Ectodermal cell (in vitro differentiated cells): ENCODE measurements around the gene FAM149B1.

Experiments
- H3K27ac ChIP-seq: 2 replicates; pipeline ENCODE4 v1.7.0; 2013; ENCODE audit warnings: mild to moderate bottlenecking, low read depth, low read length; ENCODE audit not compliant: insufficient read depth, poor library complexity, severe bottlenecking
- H3K27me3 ChIP-seq: 2 replicates; pipeline ENCODE4 v1.7.0; 2013; ENCODE audit warnings: mild to moderate bottlenecking, low read length; ENCODE audit not compliant: insufficient read depth, control insufficient read depth, poor library complexity, severe bottlenecking
- H3K36me3 ChIP-seq: one replicate; pipeline ENCODE4 v1.7.0; 2013; ENCODE audit warnings: low read length; ENCODE audit not compliant: control insufficient read depth, insufficient read depth
- H3K4me1 ChIP-seq: one replicate; pipeline ENCODE4 v1.7.0; 2013; ENCODE audit warnings: low read length; ENCODE audit not compliant: control insufficient read depth, insufficient read depth
- H3K4me3 ChIP-seq: 2 replicates; pipeline ENCODE4 v1.7.0; 2013; ENCODE audit warnings: low read depth, low read length, control low read depth; ENCODE audit not compliant: insufficient read depth
- H3K9me3 ChIP-seq: 2 replicates; pipeline ENCODE4 v1.7.0; 2013; ENCODE audit warnings: mild to moderate bottlenecking, low read length, moderate library complexity; ENCODE audit not compliant: control insufficient read depth
- WGBS, 2 experiments: methylation state at CpG; one replicate each; pipeline ENCODE4 v1.1.7; 2013; ENCODE audit warnings: missing lambda C conversion rate in 2 of 2; 5-methylcytosine and 5-hydroxymethylcytosine counted together

The FAM149B1 gene

GRCh38 chr10:73169320-73169719 lies 1.4 kb downstream of the FAM149B1 start:
- no peaks in the 10 kb centered on the region for H3K27me3 ChIP-seq
- H3K9me3 ChIP-seq, result no peaks in the 10 kb centered on the region
- no peaks in the 10 kb centered on the region for H3K36me3 ChIP-seq
- H3K27ac ChIP-seq, result no peak overlapping the region
- 90 to 93% methylated on average over 1 of the region's 3 CpGs for WGBS, 2 experiments
- no peak overlapping the region for H3K4me3 ChIP-seq
- H3K4me1 ChIP-seq, result no peaks in the 10 kb centered on the region

- peaks cover 8% of the 10 kb centered on the region for H3K36me3 ChIP-seq
- H3K27ac ChIP-seq, result no peak overlapping the region
- H3K4me1 ChIP-seq, result no peaks in the 10 kb centered on the region
- H3K4me3 ChIP-seq, result no peak overlapping the region
- H3K27me3 ChIP-seq, result no peaks in the 10 kb centered on the region
- no peaks in the 10 kb centered on the region for H3K9me3 ChIP-seq
These were observed 4.9 kb downstream of the FAM149B1 start for GRCh38 chr10:73172867-73173266.

GRCh38 chr10:73174148-73174925 lies 6.4 kb downstream of the FAM149B1 start:
- peaks cover 10% of the 10 kb centered on the region for H3K36me3 ChIP-seq

GRCh38 chr10:73182568-73182967 lies 14.6 kb downstream of the FAM149B1 start:
- no peaks in the 10 kb centered on the region for H3K4me1 ChIP-seq
- H3K9me3 ChIP-seq, result no peaks in the 10 kb centered on the region
- peaks cover 5% of the 10 kb centered on the region for H3K36me3 ChIP-seq
- 92 to 100% methylated on average over 2 of the region's 2 CpGs for WGBS, 2 experiments
- no peaks in the 10 kb centered on the region for H3K27me3 ChIP-seq
- H3K27ac ChIP-seq, result no peak overlapping the region
- no peak overlapping the region for H3K4me3 ChIP-seq

More at GRCh38 chr10:73174148-73174925, 6.4 kb downstream of the FAM149B1 start:
- H3K4me1 ChIP-seq, result no peaks in the 10 kb centered on the region
- H3K27me3 ChIP-seq, result no peaks in the 10 kb centered on the region
- H3K9me3 ChIP-seq, result no peaks in the 10 kb centered on the region
- 86% methylated on average over 1 of the region's 1 CpG; no CpG with 5 or more reads in 1 of the 2 experiments for WGBS, 2 experiments
- no peak overlapping the region for H3K27ac ChIP-seq
- no peak overlapping the region for H3K4me3 ChIP-seq

- H3K27ac ChIP-seq, result no peak overlapping the region
These were observed 15.9 kb downstream of the FAM149B1 start for GRCh38 chr10:73183667-73184281.

GRCh38 chr10:73186266-73186665 lies 18.3 kb downstream of the FAM149B1 start:
- Histone ChIP-seq H3K4me1 (no peaks in the 10 kb centered on the region), H3K36me3 (no peaks in the 10 kb centered on the region), H3K9me3 (no peaks in the 10 kb centered on the region), H3K27me3 (no peaks in the 10 kb centered on the region), H3K27ac (no peak overlapping the region), H3K4me3 (no peak overlapping the region)
- 95 to 100% methylated on average over 1 of the region's 1 CpG for WGBS, 2 experiments

More at GRCh38 chr10:73183667-73184281, 15.9 kb downstream of the FAM149B1 start:
- no peaks in the 10 kb centered on the region for H3K36me3 ChIP-seq
- H3K9me3 ChIP-seq, result no peaks in the 10 kb centered on the region
- H3K4me3 ChIP-seq, result no peak overlapping the region
- H3K27me3 ChIP-seq, result no peaks in the 10 kb centered on the region
- H3K4me1 ChIP-seq, result no peaks in the 10 kb centered on the region
- 90 to 93% methylated on average over 3 of the region's 3 CpGs for WGBS, 2 experiments

GRCh38 chr10:73190188-73190587 lies 22.3 kb downstream of the FAM149B1 start:
- 93 to 99% methylated on average over 3 to 4 of the region's 5 CpGs for WGBS, 2 experiments
- no peaks in the 10 kb centered on the region for H3K27me3 ChIP-seq
- H3K27ac ChIP-seq, result no peak overlapping the region
- no peaks in the 10 kb centered on the region for H3K36me3 ChIP-seq
- no peaks in the 10 kb centered on the region for H3K9me3 ChIP-seq
- H3K4me1 ChIP-seq, result no peaks in the 10 kb centered on the region
- no peak overlapping the region for H3K4me3 ChIP-seq

GRCh38 chr10:73205081-73205480 lies 37.2 kb downstream of the FAM149B1 start:
- H3K27ac ChIP-seq, result no peak overlapping the region
- no peaks in the 10 kb centered on the region for H3K27me3 ChIP-seq
- no peak overlapping the region for H3K4me3 ChIP-seq
- no peaks in the 10 kb centered on the region for H3K4me1 ChIP-seq
- H3K9me3 ChIP-seq, result peaks cover 2% of the 10 kb centered on the region
- H3K36me3 ChIP-seq, result peaks cover 10% of the 10 kb centered on the region
- 92 to 94% methylated on average over 3 of the region's 3 CpGs for WGBS, 2 experiments

GRCh38 chr10:73205890-73206289 lies 38.0 kb downstream of the FAM149B1 start:
- H3K27me3 ChIP-seq, result no peaks in the 10 kb centered on the region
- WGBS, 2 experiments, result 100% methylated on average over 1 of the region's 1 CpG
- no peak overlapping the region for H3K4me3 ChIP-seq
- no peaks in the 10 kb centered on the region for H3K4me1 ChIP-seq
- no peak overlapping the region for H3K27ac ChIP-seq
- peaks cover 2% of the 10 kb centered on the region for H3K9me3 ChIP-seq
- peaks cover 10% of the 10 kb centered on the region for H3K36me3 ChIP-seq

GRCh38 chr10:73206385-73206784 lies 38.5 kb downstream of the FAM149B1 start:
- Histone ChIP-seq H3K4me3 (no peak overlapping the region), H3K9me3 (peaks cover 2% of the 10 kb centered on the region), H3K27me3 (no peaks in the 10 kb centered on the region), H3K36me3 (peaks cover 10% of the 10 kb centered on the region), H3K27ac (no peak overlapping the region), H3K4me1 (no peaks in the 10 kb centered on the region)
- WGBS, 2 experiments, result 93 to 96% methylated on average over 5 of the region's 5 CpGs
